MM.1S (cell line): ENCODE data around the gene ZNF697.

ENCODE experiments used
- EZH2 ChIP-seq: fragments of 300-600 bp; sonication (generic); optimal IDR thresholded peaks from 2 replicates; pipeline ENCODE3; 2017; ENCODE audit warnings: low read depth, mild to moderate bottlenecking, antibody characterized with exemption, low read length, mixed read lengths
- EZH2phosphoT487 ChIP-seq: fragments of 300-600 bp; sonication (generic); IDR thresholded peaks from 2 replicates; pipeline ENCODE4 v1.6.1; 2018; ENCODE audit warnings: antibody characterized with exemption, low read length
- TF ChIP-seq, protein P1 (sequence below): fragments of 300-600 bp; sonication (generic); IDR thresholded peaks from 2 replicates; pipeline ENCODE4 v1.5.1; 2016; ENCODE audit warnings: antibody characterized with exemption, low read length, mixed read lengths

DNA sequence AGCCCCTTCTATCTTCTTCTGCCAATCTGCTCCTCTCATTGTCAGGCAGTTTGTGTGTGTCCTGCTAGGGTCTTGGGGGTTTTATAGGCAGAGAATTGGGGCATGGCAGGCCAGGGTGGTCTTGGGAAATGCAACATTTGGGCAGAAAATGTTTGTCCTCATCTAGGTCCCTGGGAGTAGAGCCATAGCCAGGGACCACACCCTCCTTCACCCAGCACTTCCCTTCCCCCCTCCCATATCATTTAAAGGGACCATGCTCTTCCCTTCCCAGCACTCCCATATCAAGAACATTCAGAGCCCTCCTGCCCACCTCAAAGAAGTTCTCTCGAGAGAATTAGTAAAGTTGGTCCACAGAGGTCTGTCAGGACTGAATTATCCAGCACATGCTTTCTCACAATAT lies 41.7 kb downstream of the ZNF697 start:
- TF ChIP-seq, protein P1, sequence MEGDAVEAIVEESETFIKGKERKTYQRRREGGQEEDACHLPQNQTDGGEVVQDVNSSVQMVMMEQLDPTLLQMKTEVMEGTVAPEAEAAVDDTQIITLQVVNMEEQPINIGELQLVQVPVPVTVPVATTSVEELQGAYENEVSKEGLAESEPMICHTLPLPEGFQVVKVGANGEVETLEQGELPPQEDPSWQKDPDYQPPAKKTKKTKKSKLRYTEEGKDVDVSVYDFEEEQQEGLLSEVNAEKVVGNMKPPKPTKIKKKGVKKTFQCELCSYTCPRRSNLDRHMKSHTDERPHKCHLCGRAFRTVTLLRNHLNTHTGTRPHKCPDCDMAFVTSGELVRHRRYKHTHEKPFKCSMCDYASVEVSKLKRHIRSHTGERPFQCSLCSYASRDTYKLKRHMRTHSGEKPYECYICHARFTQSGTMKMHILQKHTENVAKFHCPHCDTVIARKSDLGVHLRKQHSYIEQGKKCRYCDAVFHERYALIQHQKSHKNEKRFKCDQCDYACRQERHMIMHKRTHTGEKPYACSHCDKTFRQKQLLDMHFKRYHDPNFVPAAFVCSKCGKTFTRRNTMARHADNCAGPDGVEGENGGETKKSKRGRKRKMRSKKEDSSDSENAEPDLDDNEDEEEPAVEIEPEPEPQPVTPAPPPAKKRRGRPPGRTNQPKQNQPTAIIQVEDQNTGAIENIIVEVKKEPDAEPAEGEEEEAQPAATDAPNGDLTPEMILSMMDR, result no peak
- no peak for TF ChIP-seq EZH2
- no peak for TF ChIP-seq EZH2phosphoT487
